Activated CD4-positive, alpha-beta T cell treated with anti-CD3 and anti-CD28 coated beads, Interleukin-2, amount 50 U/mL, for 16 hours (primary cell): ENCODE data around the gene DZIP1.
"Not testable (repeated sequence)": the region's sequence is repeated elsewhere in the genome, so short reads cannot be mapped to it uniquely, and the experiment has no call there.

Source experiments
- DNase-seq: peaks from one replicate; pipeline ENCODE4 v3.0.0-alpha.2; 2020

The DZIP1 gene

GRCh38 chr13:95596701-95597100 lies 47.8 kb downstream of the DZIP1 start:
- no peak for DNase-seq

- no peak for DNase-seq
Measured at GRCh38 chr13:95593462-95593861, 51.0 kb downstream of the DZIP1 start.

GRCh38 chr13:95588721-95589120 lies 55.8 kb downstream of the DZIP1 start:
- no peak for DNase-seq

- no peak for DNase-seq
Measured at GRCh38 chr13:95588134-95588533, 56.4 kb downstream of the DZIP1 start.

- DNase-seq = no peak
Measured at GRCh38 chr13:95585867-95586266, 58.6 kb downstream of the DZIP1 start.

- DNase-seq = peak; percentile 56
Measured at GRCh38 chr13:95579303-95579702, 65.2 kb downstream of the DZIP1 start.

GRCh38 chr13:95573221-95573620 lies 71.3 kb downstream of the DZIP1 start:
- DNase-seq = no peak

GRCh38 chr13:95571941-95572340 lies 72.6 kb downstream of the DZIP1 start:
- DNase-seq = no peak

- no peak for DNase-seq
Measured at GRCh38 chr13:95570016-95570415, 74.5 kb downstream of the DZIP1 start.

- DNase-seq = no peak
Measured at GRCh38 chr13:95568131-95568530, 76.4 kb downstream of the DZIP1 start.

GRCh38 chr13:95565758-95566157 lies 78.7 kb downstream of the DZIP1 start:
- not testable (repeated sequence) for DNase-seq

- DNase-seq = no peak
Measured at GRCh38 chr13:95564733-95565291, 79.7 kb downstream of the DZIP1 start.

GRCh38 chr13:95564091-95564490 lies 80.4 kb downstream of the DZIP1 start:
- no peak for DNase-seq

GRCh38 chr13:95560387-95560786 lies 84.1 kb downstream of the DZIP1 start:
- DNase-seq = no peak

- no peak for DNase-seq
Measured at GRCh38 chr13:95559100-95559499, 85.4 kb downstream of the DZIP1 start.

- no peak for DNase-seq
Measured at GRCh38 chr13:95557013-95557412, 87.5 kb downstream of the DZIP1 start.

- DNase-seq = no peak
Measured at GRCh38 chr13:95553581-95554385, 90.7 kb downstream of the DZIP1 start.

GRCh38 chr13:95552539-95553441 lies 91.7 kb downstream of the DZIP1 start, which contains the start of gene CLDN10:
Gene CLDN10 (plus strand): TSS chr13:95552720. CDS start chr13:95552754, 34 bp downstream.
- DNase-seq = no peak

GRCh38 chr13:95552208-95552538 lies 92.3 kb downstream of the DZIP1 start:
- no peak for DNase-seq

- no peak for DNase-seq
Measured at GRCh38 chr13:95547531-95548167, 96.9 kb downstream of the DZIP1 start.

- no peak for DNase-seq
Measured at GRCh38 chr13:95546919-95547318, 97.6 kb downstream of the DZIP1 start.

- DNase-seq = no peak
Measured at GRCh38 chr13:95544293-95544692, 100.2 kb downstream of the DZIP1 start.

GRCh38 chr13:95541911-95542474 lies 102.5 kb downstream of the DZIP1 start:
- DNase-seq = no peak
